Spleen (tissue), 11 donors: ENCODE data around the gene COL23A1. TPM values are rescaled to one million over a fixed set of nuclear protein-coding genes. Genes with fewer than 3 reads are reported as not detected.

Source experiments
- DNase-seq: peaks from one replicate; pipeline ENCODE4 v3.0.0-alpha.2; 2020
- H3K27ac ChIP-seq, 8 donors: fragments of 200-600 bp; sonication (generic) in 7 of 8; 1 replicate in 4 of 8; 2 replicates in 4 of 8; pipeline versions ENCODE4 v1.5.0 to v1.8.0; 2016 to 2021; ENCODE audit warnings: inconsistent platforms in 4 of 8, mild to moderate bottlenecking in 4 of 8, moderate library complexity in 1 of 8
- H3K27me3 ChIP-seq, 7 donors: fragments of 200-600 bp; sonication (generic) in 6 of 7; replicated peaks in 1 of 7; 1 replicate in 4 of 7; 2 replicates in 3 of 7; pipeline versions ENCODE4 v1.5.0 to v1.8.0; 2016 to 2021; ENCODE audit warnings: inconsistent platforms in 3 of 7, mild to moderate bottlenecking in 1 of 7
- H3K36me3 ChIP-seq, 6 donors: fragments of 200-600 bp; sonication (generic) in 5 of 6; 1 replicate in 4 of 6; 2 replicates in 2 of 6; pipeline versions ENCODE4 v1.5.0 to v1.8.0; 2016 to 2021; ENCODE audit warnings: inconsistent platforms in 2 of 6
- H3K4me1 ChIP-seq, 6 donors: fragments of 200-600 bp; sonication (generic) in 5 of 6; 1 replicate in 3 of 6; 2 replicates in 3 of 6; pipeline versions ENCODE4 v1.5.0 to v1.8.0; 2016 to 2021; ENCODE audit warnings: inconsistent platforms in 3 of 6
- H3K4me3 ChIP-seq, 8 donors: fragments of 200-600 bp; sonication (generic) in 7 of 8; 1 replicate in 4 of 8; 2 replicates in 4 of 8; pipeline versions ENCODE4 v1.5.0 to v1.8.0; 2016 to 2021; ENCODE audit warnings: inconsistent platforms in 4 of 8, mild to moderate bottlenecking in 4 of 8, moderate library complexity in 2 of 8
- H3K9me3 ChIP-seq, 8 donors: fragments of 200-600 bp; sonication (generic) in 7 of 8; 1 replicate in 4 of 8; 2 replicates in 4 of 8; pipeline versions ENCODE4 v1.5.0 to v1.8.0; 2016 to 2021; ENCODE audit warnings: inconsistent platforms in 4 of 8
- CTCF ChIP-seq, 11 experiments: fragments of 200-600 bp in 7 of 11; fragments of 450-650 bp in 4 of 11; sonication (generic) in 4 of 11; IDR thresholded peaks in 8 of 11; conservative IDR thresholded peaks in 3 of 11; 1 replicate in 7 of 11; 2 replicates in 4 of 11; pipeline versions ENCODE4 v1.4.0 to v1.8.0; 2016 to 2021; ENCODE audit warnings: antibody characterized with exemption in 11 of 11, inconsistent platforms in 4 of 11, mild to moderate bottlenecking in 1 of 11
- POLR2A ChIP-seq, 3 donors: fragments of 450-650 bp; IDR thresholded peaks; one replicate each; pipeline ENCODE4 v1.5.1; 2017; ENCODE audit warnings: antibody characterized with exemption in 3 of 3, mild to moderate bottlenecking in 1 of 3
- POLR2AphosphoS5 ChIP-seq, 3 donors: sonication (generic); formaldehyde crosslinking; IDR thresholded peaks; one replicate each; pipeline ENCODE4 v1.5.1; 2017; ENCODE audit warnings: antibody characterized with exemption in 3 of 3
- WGBS, 5 donors: extraction: QIAGEN DNeasy Blood & Tissue Kit in 3 of 5; methylation state at CpG; one replicate each; pipeline versions ENCODE4 v1.1.5 to v1.1.7; 2013 to 2018; 5-methylcytosine and 5-hydroxymethylcytosine counted together
- intact Hi-C: fragments of 100-400 bp; cut with DNase I; formaldehyde crosslinking; loops from one replicate; pipeline ENCODE4 v1.15.0; 2023; ENCODE audit warnings: low total_unique reads
- polyA plus RNA-seq, 3 donors: library from polyadenylated mRNA; stranded (reverse); fragments of 200-250 nt; gene quantifications; one replicate each; pipeline ENCODE4 v1.2.1, GENCODE V29; 2013
- total RNA-seq, 7 donors: library from RNA; depleted of rRNA in 3 of 7; stranded (reverse); fragments of >200 nt in 3 of 7; fragmentation: NEBNext Ultra II Directional in 4 of 7; extraction: Animal tissue kit (Norgen Biotek cat#: 25700) in 4 of 7; gene quantifications; one replicate each; pipeline versions ENCODE4 v1.1.0 to v1.2.1, GENCODE V29; 2016 to 2021
- donor health status: healthy with polysubstance abuse.
- donor health status: DM: no; HTN: no; CAD: no; lungs with moderate emphysema.
- donor health status: DM: no; HTN: no; CAD: no.
- donor health status: Bipolar disorder and iron deficiency.
- donor health status: healthy.
- donor health status: DM: no; HTN: no; CAD: no.
- donor health status: DM: yes; HTN: yes; CAD: no.

Gene COL23A1
- total and polyA plus RNA-seq, 10 donors = 0.63 to 3.8 (median 1.9) TPM

GRCh38 chr5:178415353-178415752 is 174.8 kb downstream of the COL23A1 start:
- 81 to 89% (median 88%) methylated on average over 15 to 17 of the region's 17 CpGs for WGBS, 5 donors
- TF ChIP-seq POLR2A (IDR thresholded peaks at IDR 0.05) (no peak), POLR2AphosphoS5 (IDR thresholded peaks at IDR 0.05) (no peak), CTCF (IDR thresholded peaks at IDR 0.05 in 8 of 11, conservative IDR thresholded peaks at IDR 0.05 in 3 of 11) (no peak)
- no peak for DNase-seq
- Histone ChIP-seq H3K36me3 (no peaks in the 10 kb centered on the region), H3K4me1 (peaks cover 0 to 4% (median 0%) of the 10 kb centered on the region in 6 donors), H3K9me3 (no peaks in the 10 kb centered on the region), H3K27ac (no peak overlapping the region), H3K27me3 (peaks cover 0 to 22% (median 0%) of the 10 kb centered on the region in 7 donors), H3K4me3 (no peak overlapping the region)
- intact Hi-C loops = no loop called here

- Histone ChIP-seq H3K4me3 (no peak overlapping the region), H3K4me1 (peaks cover 0 to 4% (median 0%) of the 10 kb centered on the region in 6 donors), H3K27me3 (peaks cover 0 to 20% (median 0%) of the 10 kb centered on the region in 7 donors), H3K27ac (no peak overlapping the region), H3K36me3 (no peaks in the 10 kb centered on the region), H3K9me3 (no peaks in the 10 kb centered on the region)
- 74 to 87% (median 78%) methylated on average over 4 of the region's 4 CpGs for WGBS, 5 donors
- DNase-seq = no peak
- intact Hi-C loops = no loop called here
- TF ChIP-seq CTCF (IDR thresholded peaks at IDR 0.05 in 8 of 11, conservative IDR thresholded peaks at IDR 0.05 in 3 of 11) = no peak
- no peak for TF ChIP-seq POLR2AphosphoS5 (IDR thresholded peaks at IDR 0.05)
- TF ChIP-seq POLR2A (IDR thresholded peaks at IDR 0.05) = no peak
Observed at GRCh38 chr5:178413988-178414387, 176.2 kb downstream of the COL23A1 start.

GRCh38 chr5:178411083-178411482 is 179.1 kb downstream of the COL23A1 start:
- DNase-seq = no peak
- Histone ChIP-seq H3K4me3 (no peak overlapping the region), H3K9me3 (peaks cover 0 to 21% (median 15%) of the 10 kb centered on the region in 8 donors), H3K36me3 (no peaks in the 10 kb centered on the region), H3K27me3 (peaks cover 0 to 6% (median 0%) of the 10 kb centered on the region in 7 donors), H3K27ac (no peak overlapping the region), H3K4me1 (no peaks in the 10 kb centered on the region)
- 32 to 60% (median 50%) methylated on average over 2 of the region's 2 CpGs for WGBS, 5 donors
- no peak for TF ChIP-seq POLR2AphosphoS5 (IDR thresholded peaks at IDR 0.05)
- no peak for TF ChIP-seq POLR2A (IDR thresholded peaks at IDR 0.05)
- no peak for TF ChIP-seq CTCF (IDR thresholded peaks at IDR 0.05 in 8 of 11, conservative IDR thresholded peaks at IDR 0.05 in 3 of 11)
- intact Hi-C loops = no loop called here

- no peak overlapping the region for H3K27ac ChIP-seq
- TF ChIP-seq POLR2AphosphoS5 (IDR thresholded peaks at IDR 0.05) (no peak), POLR2A (IDR thresholded peaks at IDR 0.05) (no peak), CTCF (IDR thresholded peaks at IDR 0.05 in 8 of 11, conservative IDR thresholded peaks at IDR 0.05 in 3 of 11) (no peak)
- no peaks in the 10 kb centered on the region for H3K36me3 ChIP-seq
- H3K4me1 ChIP-seq = no peaks in the 10 kb centered on the region
- H3K9me3 ChIP-seq = peaks cover 0 to 21% (median 15%) of the 10 kb centered on the region in 8 donors
- no peak overlapping the region for H3K4me3 ChIP-seq
- no peaks in the 10 kb centered on the region for H3K27me3 ChIP-seq
- intact Hi-C loops = no loop called here
- no peak for DNase-seq
- WGBS, 5 donors = 84 to 93% (median 89%) methylated on average over 2 of the region's 2 CpGs
Observed at GRCh38 chr5:178407646-178408045, 182.5 kb downstream of the COL23A1 start.
